Neural cell (in vitro differentiated cells): ENCODE measurements around the gene CCM2L. TPM values are rescaled to one million over a fixed set of nuclear protein-coding genes. Genes with fewer than 3 reads are reported as not detected.

Experiments used
- H2AFZ ChIP-seq: fragments of 200-600, 300-800 bp; sonication (generic), shearing (Covaris generic); 2 replicates; pipeline ENCODE4 v1.6.0; 2014; ENCODE audit warnings: low read depth, mild to moderate bottlenecking, antibody characterized with exemption, low read length, moderate library complexity
- H3F3A ChIP-seq: fragments of 200-600 bp; shearing (Covaris generic); 2 replicates; pipeline ENCODE4 v1.6.1; 2016; ENCODE audit warnings: mild to moderate bottlenecking, moderate library complexity, mixed read lengths, antibody characterized with exemption, low read length; ENCODE audit not compliant: insufficient read depth, poor library complexity, severe bottlenecking
- H3K27ac ChIP-seq: fragments of 200-600, 300-800 bp; sonication (generic), shearing (Covaris generic); 2 replicates; pipeline ENCODE4 v1.5.1; 2014; ENCODE audit warnings: mild to moderate bottlenecking, low read length, moderate library complexity
- H3K27me3 ChIP-seq: fragments of 300-800, 200-600 bp; sonication (generic), shearing (Covaris generic); 2 replicates; pipeline ENCODE4 v1.6.0; 2014; ENCODE audit warnings: mild to moderate bottlenecking, low read depth, low read length, moderate library complexity; ENCODE audit not compliant: insufficient read depth
- H3K36me3 ChIP-seq: fragments of 300-800, 200-600 bp; sonication (generic), shearing (Covaris generic); 2 replicates; pipeline ENCODE4 v1.5.1; 2014; ENCODE audit warnings: mild to moderate bottlenecking, antibody characterized with exemption, low read length, moderate library complexity; ENCODE audit not compliant: insufficient read depth
- H3K4me2 ChIP-seq: fragments of 300-800, 200-600 bp; sonication (generic), shearing (Covaris generic); 2 replicates; pipeline ENCODE4 v1.6.0; 2014; ENCODE audit warnings: mild to moderate bottlenecking, low read length
- H3K4me3 ChIP-seq: fragments of 300-800, 200-600 bp; sonication (generic), shearing (Covaris generic); 2 replicates; pipeline ENCODE4 v1.5.1; 2014; ENCODE audit warnings: mild to moderate bottlenecking, low read length, moderate library complexity
- H3K79me2 ChIP-seq: fragments of 200-600 bp; shearing (Covaris generic); replicated peaks from 2 replicates; pipeline ENCODE4 v1.6.0; 2014; ENCODE audit warnings: mild to moderate bottlenecking, low read length, moderate library complexity; ENCODE audit not compliant: insufficient read depth
- H3K9ac ChIP-seq: fragments of 300-800, 200-600 bp; sonication (generic), shearing (Covaris generic); 2 replicates; pipeline ENCODE4 v1.6.1; 2016; ENCODE audit warnings: mild to moderate bottlenecking, low read length, mixed read lengths
- H3K9me2 ChIP-seq: fragments of 200-600 bp; shearing (Covaris generic); 2 replicates; pipeline ENCODE4 v1.6.1; 2016; ENCODE audit warnings: mild to moderate bottlenecking, low read length, mixed read lengths; ENCODE audit not compliant: insufficient read depth
- H3K9me3 ChIP-seq: fragments of 200-600, 300-800 bp; sonication (generic), shearing (Covaris generic); 2 replicates; pipeline ENCODE4 v1.6.1; 2016; ENCODE audit warnings: mild to moderate bottlenecking, mixed run types, low read length, moderate library complexity, mixed read lengths
- H4K20me1 ChIP-seq: fragments of 200-600 bp; shearing (Covaris generic); 2 replicates; pipeline ENCODE4 v1.6.1; 2016; ENCODE audit warnings: mild to moderate bottlenecking, mixed run types; ENCODE audit not compliant: insufficient read depth
- EP300 ChIP-seq: fragments of 450-650 bp; conservative IDR thresholded peaks from 2 replicates; pipeline ENCODE4 v1.6.1; 2014; ENCODE audit warnings: antibody characterized with exemption, mild to moderate bottlenecking, moderate library complexity; ENCODE audit not compliant: poor library complexity, severe bottlenecking
- EZH2 ChIP-seq: fragments of 200-600, 300-800 bp; shearing (Covaris generic), sonication (generic); IDR thresholded peaks from 2 replicates; pipeline ENCODE4 v1.6.1; 2014; ENCODE audit warnings: antibody characterized with exemption, low read length, borderline replicate concordance, mild to moderate bottlenecking; ENCODE audit not compliant: insufficient read depth, poor library complexity, severe bottlenecking
- MXI1 ChIP-seq: fragments of 450-650 bp; conservative IDR thresholded peaks from 2 replicates; pipeline ENCODE4 v1.6.1; 2014; ENCODE audit warnings: antibody characterized with exemption, mild to moderate bottlenecking; ENCODE audit not compliant: poor library complexity, severe bottlenecking
- POLR2AphosphoS5 ChIP-seq: IDR thresholded peaks from 2 replicates; pipeline ENCODE4 v1.6.1; 2012
- REST ChIP-seq: IDR thresholded peaks from 2 replicates; pipeline ENCODE4 v1.6.1; 2012; ENCODE audit warnings: borderline replicate concordance
- TAF1 ChIP-seq: IDR thresholded peaks from 2 replicates; pipeline ENCODE4 v1.6.1; 2012; ENCODE audit warnings: low read depth
- polyA plus RNA-seq: library from polyadenylated mRNA; depleted of rRNA; stranded (reverse); fragments of >200 nt; gene quantifications from 2 replicates; pipeline ENCODE4 v1.2.3, GENCODE V29; 2014

CCM2L gene
- polyA plus RNA-seq, 1 donor from 2014 or later = 3.0 TPM

- H3K4me2 ChIP-seq = no peak overlapping the region
- peaks cover 12% of the 10 kb centered on the region for H3K27me3 ChIP-seq
- H3K79me2 ChIP-seq = no peaks in the 10 kb centered on the region
- H3K27ac ChIP-seq = no peak overlapping the region
- H3K9me3 ChIP-seq = no peaks in the 10 kb centered on the region
- no peak overlapping the region for H2AFZ ChIP-seq
- no peaks in the 10 kb centered on the region for H3K36me3 ChIP-seq
- no peaks in the 10 kb centered on the region for H4K20me1 ChIP-seq
- H3K4me3 ChIP-seq = no peak overlapping the region
- H3K9me2 ChIP-seq = no peaks in the 10 kb centered on the region
- H3F3A ChIP-seq = no peaks in the 10 kb centered on the region
- no peak overlapping the region for H3K9ac ChIP-seq
- no peak for TF ChIP-seq REST
- TF ChIP-seq MXI1 = no peak
- TF ChIP-seq EP300 = no peak
Measured at GRCh38 chr20:32070690-32071213, 60.5 kb downstream of the CCM2L start.

GRCh38 chr20:32071395-32072167 lies 61.3 kb downstream of the CCM2L start:
- peaks cover 12% of the 10 kb centered on the region for H3K27me3 ChIP-seq
- H3K4me3 ChIP-seq = no peak overlapping the region
- no peaks in the 10 kb centered on the region for H3K9me2 ChIP-seq
- no peak overlapping the region for H2AFZ ChIP-seq
- TF ChIP-seq MXI1 (no peak), POLR2AphosphoS5 (no peak), TAF1 (no peak), EZH2 (no peak), REST (no peak)
- H3K36me3 ChIP-seq = no peaks in the 10 kb centered on the region
- no peak overlapping the region for H3K27ac ChIP-seq
- no peaks in the 10 kb centered on the region for H3F3A ChIP-seq
- no peaks in the 10 kb centered on the region for H4K20me1 ChIP-seq
- no peaks in the 10 kb centered on the region for H3K79me2 ChIP-seq
- no peak overlapping the region for H3K4me2 ChIP-seq
- H3K9ac ChIP-seq = no peak overlapping the region
- H3K9me3 ChIP-seq = no peaks in the 10 kb centered on the region
